Superior temporal gyrus (tissue), 1 donor: ENCODE results near the gene HSD3B2.
"Not testable (repeated sequence)": the region's sequence is repeated elsewhere in the genome, so short reads cannot be mapped to it uniquely, and the experiment has no call there.

Source experiments
- DNase-seq: peaks from one replicate; pipeline ENCODE4 v3.0.0-alpha.2; 2016; ENCODE audit errors: extremely low spot score

Gene HSD3B2

GRCh38 chr1:119414950-119415349 is at the start of gene HSD3B2:
TSS of gene HSD3B2 (plus strand) at chr1:119415150. CDS start at chr1:119415420, 270 bp downstream.
- DNase-seq, result no peak

- no peak for DNase-seq
These were observed 48.5 kb upstream of the HSD3B2 start for GRCh38 chr1:119366424-119366823.

- DNase-seq, result peak; percentile 44
These were observed 47.4 kb upstream of the HSD3B2 start for GRCh38 chr1:119367432-119368124.

- DNase-seq, result no peak
These were observed 46.4 kb upstream of the HSD3B2 start, which contains the start of gene HAO2 for GRCh38 chr1:119368554-119368953. TSS of gene HAO2 (plus strand) at chr1:119368785. CDS start at chr1:119381086, 12,301 bp downstream.

- no peak for DNase-seq
These were observed 44.2 kb upstream of the HSD3B2 start for GRCh38 chr1:119370748-119371147.

- DNase-seq, result no peak
These were observed 43.1 kb upstream of the HSD3B2 start for GRCh38 chr1:119371815-119372214.

- DNase-seq, result no peak
These were observed 42.4 kb upstream of the HSD3B2 start for GRCh38 chr1:119372503-119373086.

- DNase-seq, result no peak
These were observed 41.5 kb upstream of the HSD3B2 start for GRCh38 chr1:119373465-119373864.

GRCh38 chr1:119374208-119374874 is 40.6 kb upstream of the HSD3B2 start:
- DNase-seq, result no peak

- no peak for DNase-seq
These were observed 39.6 kb upstream of the HSD3B2 start for GRCh38 chr1:119375366-119375765.

GRCh38 chr1:119376594-119376993 is 38.4 kb upstream of the HSD3B2 start:
- no peak for DNase-seq

- DNase-seq, result not testable (repeated sequence)
These were observed 37.4 kb upstream of the HSD3B2 start for GRCh38 chr1:119377594-119377993.

GRCh38 chr1:119379117-119379516 is 35.8 kb upstream of the HSD3B2 start:
- no peak for DNase-seq

- DNase-seq, result no peak
These were observed 34.6 kb upstream of the HSD3B2 start for GRCh38 chr1:119380304-119380703.

GRCh38 chr1:119380983-119381662 is 33.8 kb upstream of the HSD3B2 start:
- no peak for DNase-seq

GRCh38 chr1:119384591-119384990 is 30.4 kb upstream of the HSD3B2 start:
- DNase-seq, result no peak

GRCh38 chr1:119385650-119386049 is 29.3 kb upstream of the HSD3B2 start:
- no peak for DNase-seq

GRCh38 chr1:119387858-119388257 is 27.1 kb upstream of the HSD3B2 start:
- DNase-seq, result no peak

GRCh38 chr1:119388450-119388849 is 26.5 kb upstream of the HSD3B2 start:
- DNase-seq, result no peak

- DNase-seq, result no peak
These were observed 24.4 kb upstream of the HSD3B2 start for GRCh38 chr1:119390526-119390925.

GRCh38 chr1:119391749-119392148 is 23.2 kb upstream of the HSD3B2 start:
- DNase-seq, result no peak

- no peak for DNase-seq
These were observed 20.9 kb upstream of the HSD3B2 start for GRCh38 chr1:119394085-119394484.
